Smooth muscle cell of the brain vasculature (primary cell): ENCODE results near the gene PCDHGA4.
"Not testable (repeated sequence)": the region's sequence is repeated elsewhere in the genome, so short reads cannot be mapped to it uniquely, and the experiment has no call there.

Experiments used
- DNase-seq: peaks from one replicate; pipeline ENCODE4 v3.0.0-alpha.2; 2012; ENCODE audit warnings: low read depth, low spot score

Gene PCDHGA4

DNA sequence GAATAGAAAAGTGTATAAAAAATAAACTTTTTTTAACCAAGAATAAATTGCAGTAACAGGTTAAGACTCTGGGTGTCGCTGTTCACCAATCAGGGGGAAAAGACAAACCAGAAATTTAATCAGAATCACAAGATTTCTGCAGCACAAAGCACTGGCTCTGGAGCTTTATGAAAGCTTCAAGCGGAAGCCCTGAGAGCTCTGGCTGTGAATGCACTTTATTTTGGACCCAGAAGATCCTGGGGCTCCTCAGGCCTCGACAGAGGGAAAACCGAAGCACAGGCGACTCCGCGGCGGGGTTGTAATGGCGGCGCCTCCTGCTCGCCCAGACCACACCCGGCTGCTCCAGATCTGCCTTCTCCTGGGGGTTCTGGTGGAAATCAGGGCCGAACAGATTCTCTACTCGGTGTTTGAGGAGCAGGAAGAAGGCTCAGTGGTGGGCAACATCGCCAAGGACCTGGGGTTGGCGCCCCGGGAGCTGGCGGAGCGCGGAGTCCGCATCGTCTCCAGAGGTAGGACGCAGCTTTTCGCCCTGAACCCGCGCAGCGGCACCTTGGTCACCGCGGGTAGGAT is at the start of gene PCDHGA4:
TSS of gene PCDHGA4 (plus strand) at position 122 of the 570 bp plus-strand sequence. CDS start at position 209, 87 bp downstream.
- no peak for DNase-seq

DNA sequence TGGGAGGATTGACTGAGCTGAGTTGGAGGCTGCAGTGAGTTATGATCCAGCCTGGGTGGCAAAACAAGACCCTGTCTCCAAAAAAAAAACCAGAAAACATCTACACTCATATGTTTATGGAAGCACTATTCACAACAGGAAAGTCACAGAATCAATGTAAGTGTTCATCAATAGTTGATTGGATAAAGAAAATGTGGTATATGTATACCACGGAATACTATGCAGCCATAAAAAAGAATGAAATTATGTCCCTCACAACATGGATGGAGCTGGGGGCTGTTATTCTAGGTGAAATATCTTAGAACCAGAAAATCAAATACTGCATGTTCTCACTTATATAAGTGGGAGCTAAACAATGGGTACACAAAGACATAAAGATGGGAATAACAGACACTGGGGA is 48.2 kb upstream of the PCDHGA4 start:
- DNase-seq: no peak

DNA sequence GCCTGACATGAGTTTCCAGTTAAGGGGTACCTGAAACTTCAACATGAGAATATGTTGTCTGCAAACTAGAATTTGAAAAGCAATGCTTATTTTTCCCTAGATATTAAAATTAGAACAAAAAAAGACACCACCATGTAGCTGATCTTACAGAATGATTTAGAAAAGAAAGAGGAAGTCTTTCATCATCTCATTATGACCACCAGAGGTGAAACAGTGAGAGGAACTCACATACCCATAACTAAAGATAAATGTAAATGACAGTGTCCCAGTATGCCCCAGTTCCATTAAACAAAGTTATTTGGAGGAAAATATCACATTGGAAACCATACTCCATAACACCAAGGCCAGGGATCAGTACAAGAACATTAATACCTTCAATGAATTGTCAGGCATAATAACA is 41.1 kb upstream of the PCDHGA4 start:
- no peak for DNase-seq

DNA sequence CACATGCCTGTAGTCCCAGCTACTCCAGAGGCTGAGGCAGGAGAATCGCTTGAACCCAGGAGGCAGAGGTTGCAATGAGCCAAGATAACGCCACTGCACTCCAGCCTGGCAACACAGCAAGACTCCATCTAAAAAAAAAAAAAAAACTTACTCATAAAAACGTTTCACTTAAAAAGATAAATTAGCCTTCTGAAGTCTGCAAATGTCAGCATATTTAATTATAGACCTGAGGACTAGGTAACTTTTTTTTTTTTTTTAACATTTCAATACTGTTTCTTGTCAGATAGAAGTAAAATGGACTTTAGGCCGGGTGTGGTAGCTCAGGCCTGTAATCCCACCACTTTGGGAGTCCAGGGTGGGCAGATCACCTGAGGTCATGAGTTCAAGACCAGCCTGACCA is 37.9 kb upstream of the PCDHGA4 start:
- not testable (repeated sequence) for DNase-seq

DNA sequence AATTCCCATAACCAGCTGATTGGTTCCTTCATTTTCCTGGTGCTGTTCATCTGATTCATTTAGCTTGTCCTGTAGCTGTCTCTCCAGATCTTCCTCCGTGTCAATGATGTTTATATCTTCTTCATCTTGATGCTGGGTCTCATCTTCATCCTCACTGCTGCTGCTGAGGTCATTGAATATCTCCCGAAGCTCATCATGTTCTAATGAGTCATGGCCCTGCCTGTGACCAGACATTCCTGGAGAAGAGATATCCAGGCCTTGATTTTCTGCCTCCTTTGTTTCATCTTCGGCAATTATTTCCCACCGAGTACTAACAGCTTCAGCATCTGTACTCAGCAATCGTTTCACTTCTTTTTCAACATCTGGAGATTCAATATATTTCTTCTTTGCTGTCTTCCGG is 35.6 kb upstream of the PCDHGA4 start:
- no peak for DNase-seq

DNA sequence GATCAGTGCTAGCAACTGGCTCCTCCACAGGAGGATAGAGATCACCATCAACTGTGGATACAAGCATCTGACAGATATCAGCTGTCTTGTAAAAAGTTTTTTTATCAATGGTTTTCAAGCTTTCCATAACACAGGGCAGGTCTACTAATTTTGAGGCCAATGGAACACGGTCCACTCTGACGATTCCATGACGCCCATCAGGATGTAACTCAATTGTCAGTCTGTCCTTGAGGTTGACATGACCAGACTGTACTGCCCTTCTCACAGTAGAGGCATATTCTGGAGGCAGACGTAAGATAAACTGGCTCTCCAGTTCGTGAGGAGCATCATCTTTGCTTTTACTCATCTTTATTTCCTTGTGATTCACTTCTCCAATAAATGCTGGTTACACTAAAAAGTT is 35.1 kb upstream of the PCDHGA4 start:
- DNase-seq: no peak

DNA sequence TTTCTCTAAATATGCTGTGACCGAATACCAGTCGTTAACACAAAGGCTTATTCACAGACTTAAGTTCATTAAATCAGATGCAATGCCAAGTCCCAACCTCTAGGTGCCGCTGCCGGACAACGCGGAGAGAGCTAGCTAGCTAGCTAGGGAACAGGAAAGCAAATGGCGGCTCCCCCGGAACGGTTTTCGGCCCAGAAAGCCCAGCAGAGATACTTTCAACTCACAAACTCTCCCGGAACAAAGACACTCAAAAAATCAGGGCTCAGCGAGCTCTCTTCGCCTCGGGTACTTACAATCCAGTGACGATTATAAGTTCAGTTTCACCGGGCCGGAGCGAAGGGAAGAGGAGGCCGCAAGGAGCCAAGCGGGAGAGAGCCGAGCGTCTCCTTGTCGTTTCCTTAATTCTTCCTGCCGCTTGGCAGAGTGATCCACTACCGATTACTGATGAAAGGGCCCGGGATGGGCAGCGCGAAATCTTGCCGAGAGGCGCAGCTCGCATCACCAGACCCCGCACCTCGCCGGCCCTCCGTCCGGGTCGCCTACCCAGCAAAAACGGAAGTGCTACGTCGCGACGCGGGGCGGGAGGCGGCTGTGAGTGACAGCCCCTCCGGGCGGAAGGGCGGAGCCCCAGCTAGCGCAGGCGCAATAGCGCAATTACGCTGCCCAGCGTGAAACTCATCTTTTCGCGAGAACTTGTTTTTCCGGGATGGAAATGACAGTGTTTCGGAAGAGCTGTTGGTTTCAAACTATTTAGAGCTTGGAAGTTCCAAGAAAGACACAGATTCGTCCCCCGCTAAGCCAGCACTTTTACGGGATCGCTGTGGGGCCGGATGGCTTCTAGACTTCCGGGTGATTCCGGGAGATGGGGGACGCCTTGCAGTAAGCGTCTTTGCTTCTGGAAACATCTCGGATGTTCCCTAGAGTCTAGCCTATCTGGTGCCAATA is 34.3 kb upstream of the PCDHGA4 start, which contains the start of gene TAF7:
TSS of gene TAF7 (minus strand) at position 560 of the 945 bp plus-strand sequence. CDS start 740 bp downstream, outside the sequence.
- DNase-seq: peak; percentile 91

DNA sequence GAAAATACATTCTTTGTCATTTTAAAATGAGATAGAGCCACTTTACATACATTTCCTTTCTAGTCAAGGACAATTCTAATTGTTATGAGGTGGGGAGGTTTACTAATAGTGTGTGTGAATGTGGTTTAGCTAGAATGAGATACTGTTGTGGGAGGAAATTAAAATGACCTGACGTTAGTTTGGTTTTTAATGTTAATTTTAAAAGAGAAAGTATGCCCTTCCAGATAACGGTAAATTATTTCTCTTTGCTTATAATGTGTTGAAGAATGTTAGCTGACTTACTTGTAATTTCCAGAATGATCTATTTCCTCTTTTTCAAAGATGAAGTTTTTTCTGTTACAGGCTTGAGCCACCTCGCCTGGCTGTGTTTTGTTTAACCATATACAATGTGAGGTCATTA is 32.6 kb upstream of the PCDHGA4 start:
- no peak for DNase-seq

DNA sequence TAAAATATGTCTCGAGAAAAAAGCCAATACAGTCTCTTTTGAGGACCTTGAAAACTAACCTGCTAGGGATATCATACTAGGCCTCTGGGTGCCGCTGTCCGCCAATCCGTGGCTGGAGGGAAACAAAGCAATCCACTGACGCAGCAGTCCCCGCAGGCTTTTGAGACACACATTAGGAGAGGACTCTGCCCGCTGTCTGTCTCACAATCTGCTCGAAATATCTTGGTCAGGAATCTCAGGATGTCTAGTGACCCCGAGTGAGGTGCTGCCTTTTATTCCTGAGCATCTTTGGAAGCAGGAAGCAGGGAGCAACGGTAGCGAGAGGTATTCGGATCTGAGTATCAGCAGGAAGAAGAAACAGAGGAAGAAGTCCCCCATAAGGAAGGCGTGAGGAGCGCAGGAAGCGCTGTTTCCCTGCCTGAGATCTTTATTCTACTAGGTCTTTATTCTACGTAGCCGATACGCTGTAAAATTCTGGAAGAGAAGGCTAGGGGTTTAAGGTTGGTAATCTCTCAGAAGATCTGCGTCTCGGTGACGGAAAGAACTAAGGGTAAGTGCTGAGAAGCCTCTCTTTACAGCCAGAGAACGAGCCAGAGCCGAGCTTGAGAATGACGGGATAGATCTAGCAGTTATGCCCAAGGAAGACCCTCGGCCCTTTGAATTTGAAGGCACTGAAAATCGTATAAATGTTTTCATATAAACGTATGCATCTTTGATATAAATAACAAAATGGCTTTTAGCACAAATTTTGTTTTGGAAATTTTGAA is 28.6 kb upstream of the PCDHGA4 start:
- no peak for DNase-seq

DNA sequence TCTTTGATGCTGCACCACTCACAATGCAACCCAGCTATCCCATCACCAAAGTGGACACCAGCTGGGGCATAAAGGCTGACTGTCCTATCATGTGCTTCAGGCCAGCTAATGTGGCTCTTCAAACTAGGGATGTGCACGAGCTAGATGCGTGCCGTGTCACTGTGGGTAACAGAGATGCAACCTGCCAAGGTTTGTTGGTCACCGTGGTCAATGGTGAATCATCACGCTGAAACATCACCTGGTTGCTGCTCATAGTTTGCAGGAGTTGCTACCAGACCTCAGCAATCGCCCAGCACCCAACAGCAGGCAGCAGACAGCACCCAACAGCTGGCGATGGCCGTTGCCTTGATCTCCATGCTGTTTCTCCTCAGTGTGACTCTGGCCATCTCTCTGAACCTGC is 26.6 kb upstream of the PCDHGA4 start:
- DNase-seq: no peak

DNA sequence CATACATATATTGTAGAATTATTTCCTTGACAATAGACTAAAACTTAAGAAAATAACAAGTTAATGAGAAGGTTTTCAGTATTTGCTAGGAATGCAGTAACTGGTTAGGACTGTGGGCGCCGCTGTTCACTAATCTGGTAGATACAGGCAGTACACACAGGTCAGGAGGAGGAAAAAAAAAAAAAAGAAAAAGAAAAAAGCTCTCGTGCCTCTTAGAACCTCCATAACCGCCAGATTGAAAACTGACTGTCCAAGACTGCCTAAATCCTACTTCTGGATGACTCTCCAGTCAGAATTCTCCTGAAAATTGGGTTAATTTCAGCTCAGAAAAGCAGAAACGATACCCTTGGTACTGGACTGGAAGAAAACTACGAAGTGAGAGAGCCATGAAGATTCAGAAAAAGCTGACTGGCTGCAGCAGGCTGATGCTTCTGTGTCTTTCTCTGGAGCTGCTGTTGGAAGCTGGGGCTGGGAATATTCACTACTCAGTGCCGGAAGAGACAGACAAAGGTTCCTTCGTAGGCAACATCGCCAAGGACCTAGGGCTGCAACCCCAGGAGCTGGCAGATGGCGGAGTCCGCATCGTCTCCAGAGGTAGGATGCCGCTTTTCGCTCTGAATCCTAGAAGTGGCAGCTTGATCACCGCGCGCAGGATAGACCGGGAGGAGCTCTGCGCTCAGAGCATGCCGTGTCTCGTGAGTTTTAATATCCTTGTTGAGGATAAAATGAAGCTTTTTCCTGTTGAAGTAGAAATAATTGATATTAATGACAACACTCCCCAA is 24.3 kb upstream of the PCDHGA4 start, which contains the start of gene PCDHGA1:
TSS of gene PCDHGA1 (plus strand) at position 216 of the 782 bp plus-strand sequence.
- DNase-seq: no peak

DNA sequence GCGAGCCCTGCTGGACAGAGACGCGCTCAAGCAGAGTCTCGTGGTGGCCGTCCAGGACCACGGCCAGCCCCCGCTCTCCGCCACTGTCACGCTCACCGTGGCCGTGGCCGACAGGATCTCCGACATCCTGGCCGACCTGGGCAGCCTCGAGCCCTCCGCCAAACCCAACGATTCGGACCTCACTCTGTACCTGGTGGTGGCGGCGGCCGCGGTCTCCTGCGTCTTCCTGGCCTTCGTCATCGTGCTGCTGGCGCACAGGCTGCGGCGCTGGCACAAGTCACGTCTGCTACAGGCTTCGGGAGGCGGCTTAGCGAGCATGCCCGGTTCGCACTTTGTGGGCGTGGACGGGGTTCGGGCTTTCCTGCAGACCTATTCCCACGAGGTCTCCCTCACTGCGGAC is 22.2 kb upstream of the PCDHGA4 start:
- DNase-seq: not testable (repeated sequence)

DNA sequence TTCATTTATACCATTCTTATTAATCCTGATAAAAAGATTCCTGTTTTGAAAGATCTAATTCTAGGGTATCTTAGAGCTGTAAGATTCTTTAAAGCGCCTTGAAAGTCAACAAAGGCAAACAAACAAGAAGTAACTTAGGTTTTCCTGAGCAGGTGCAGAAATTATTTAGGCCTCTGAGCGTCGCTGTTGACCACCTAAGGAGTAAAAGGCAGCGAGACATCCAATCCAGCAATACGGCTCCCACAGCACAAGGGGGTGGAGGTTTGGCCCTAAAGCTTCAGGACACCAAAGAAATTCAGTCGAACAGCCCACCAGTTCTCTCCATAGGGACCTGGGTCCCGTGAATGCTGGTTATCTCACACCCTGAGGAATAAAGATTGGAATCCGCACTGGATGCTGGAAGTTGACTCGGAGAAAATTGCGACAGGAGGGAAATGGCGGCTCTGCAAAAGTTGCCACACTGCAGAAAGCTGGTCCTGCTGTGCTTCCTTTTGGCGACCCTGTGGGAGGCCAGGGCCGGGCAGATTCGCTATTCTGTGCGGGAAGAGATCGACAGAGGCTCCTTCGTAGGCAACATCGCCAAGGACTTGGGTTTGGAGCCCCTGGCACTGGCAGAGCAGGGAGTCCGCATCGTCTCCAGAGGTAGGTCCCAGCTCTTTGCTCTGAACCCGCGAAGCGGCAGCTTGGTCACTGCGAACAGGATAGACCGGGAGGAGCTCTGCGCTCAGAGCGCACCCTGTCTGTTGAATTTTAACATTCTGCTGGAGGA is 16.1 kb upstream of the PCDHGA4 start, which contains the start of gene PCDHGA2:
TSS of gene PCDHGA2 (plus strand) at position 223 of the 769 bp plus-strand sequence.
- no peak for DNase-seq

DNA sequence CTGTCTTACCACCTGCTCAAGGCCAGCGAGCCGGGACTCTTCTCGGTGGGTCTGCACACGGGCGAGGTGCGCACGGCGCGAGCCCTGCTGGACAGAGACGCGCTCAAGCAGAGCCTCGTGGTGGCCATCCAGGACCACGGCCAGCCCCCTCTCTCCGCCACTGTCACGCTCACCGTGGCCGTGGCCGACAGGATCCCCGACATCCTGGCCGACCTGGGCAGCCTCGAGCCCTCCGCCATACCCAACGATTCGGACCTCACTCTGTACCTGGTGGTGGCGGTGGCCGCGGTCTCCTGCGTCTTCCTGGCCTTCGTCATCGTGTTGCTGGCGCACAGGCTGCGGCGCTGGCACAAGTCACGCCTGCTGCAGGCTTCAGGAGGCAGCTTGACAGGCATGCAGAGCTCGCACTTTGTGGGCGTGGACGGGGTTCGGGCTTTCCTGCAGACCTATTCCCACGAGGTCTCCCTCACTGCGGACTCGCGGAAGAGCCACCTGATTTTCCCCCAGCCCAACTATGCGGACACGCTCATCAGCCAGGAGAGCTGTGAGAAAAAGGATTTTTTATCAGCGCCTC is 14.0 kb upstream of the PCDHGA4 start:
- DNase-seq: not testable (repeated sequence)

DNA sequence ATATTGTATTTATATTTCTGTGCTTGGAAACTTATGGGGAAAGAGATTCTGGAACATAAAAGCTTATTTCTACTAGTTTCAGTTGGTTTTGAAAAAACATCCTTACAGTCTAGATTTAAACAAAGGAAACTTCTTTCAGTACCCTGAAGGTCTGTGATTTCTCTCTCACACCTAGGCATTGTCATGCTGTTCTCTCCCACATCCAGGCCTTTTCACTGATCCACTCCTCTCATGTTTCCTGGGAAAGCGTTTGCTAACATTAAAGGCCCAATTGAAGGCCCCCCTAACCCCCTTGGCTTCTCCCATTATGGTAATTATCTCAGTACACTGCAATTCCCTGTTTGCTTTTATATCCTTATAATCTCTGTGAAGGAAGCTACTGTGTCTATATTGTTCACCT is 12.0 kb upstream of the PCDHGA4 start:
- DNase-seq: no peak

DNA sequence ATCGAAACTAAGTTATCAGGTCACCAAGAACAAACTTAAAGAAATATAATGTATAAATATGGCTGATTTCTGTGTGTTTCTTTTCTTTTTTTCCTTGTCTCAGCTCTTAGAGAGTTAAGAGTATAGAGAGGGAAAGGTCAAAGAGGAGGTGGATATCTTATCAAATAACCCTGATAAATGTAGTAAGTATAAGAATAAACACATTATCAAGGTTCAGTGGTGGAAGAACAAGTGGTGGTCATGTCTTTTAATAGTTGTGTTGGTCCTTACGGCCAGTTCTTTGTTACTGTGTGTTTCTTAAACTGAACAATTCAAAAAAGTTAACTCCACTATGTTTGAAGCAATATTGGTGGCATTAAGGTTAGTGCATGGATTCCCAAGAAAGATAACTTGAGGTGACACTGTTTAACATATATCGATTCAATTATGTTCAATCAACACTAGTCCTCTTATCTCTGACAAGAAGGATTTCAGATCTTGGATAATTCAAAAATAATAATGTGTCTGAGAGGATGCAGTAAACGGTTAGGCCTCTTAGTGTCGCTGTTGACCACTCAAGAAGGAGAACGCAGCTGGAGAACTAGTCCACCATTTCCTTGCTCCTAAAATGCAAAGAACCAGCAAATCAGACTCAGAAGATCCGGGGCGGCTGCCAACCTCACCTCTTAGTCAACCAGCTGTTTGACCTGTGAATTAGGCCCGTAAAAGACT is 11.4 kb upstream of the PCDHGA4 start, which contains the start of gene PCDHGA3:
TSS of gene PCDHGA3 (plus strand) at position 588 of the 711 bp plus-strand sequence. CDS start 205 bp downstream, outside the sequence.
- DNase-seq: no peak

DNA sequence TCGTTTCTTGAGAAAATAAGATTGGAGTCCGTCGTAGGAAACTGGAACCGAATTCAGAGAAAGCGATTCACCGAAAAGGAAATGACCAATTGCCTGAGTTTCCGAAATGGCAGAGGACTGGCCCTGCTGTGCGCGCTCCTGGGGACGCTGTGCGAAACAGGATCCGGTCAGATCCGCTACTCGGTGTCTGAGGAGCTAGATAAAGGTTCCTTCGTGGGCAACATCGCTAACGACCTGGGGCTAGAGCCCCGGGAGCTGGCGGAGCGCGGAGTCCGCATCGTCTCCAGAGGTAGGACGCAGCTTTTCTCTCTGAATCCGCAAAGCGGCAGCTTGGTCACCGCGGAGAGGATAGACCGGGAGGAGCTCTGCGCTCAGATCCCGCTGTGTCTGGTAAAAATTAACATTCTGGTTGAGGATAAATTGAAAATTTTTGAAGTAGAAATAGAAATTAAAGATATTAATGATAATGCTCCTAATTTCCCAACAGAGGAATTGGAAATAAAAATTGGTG is 10.8 kb upstream of the PCDHGA4 start:
- DNase-seq: no peak

DNA sequence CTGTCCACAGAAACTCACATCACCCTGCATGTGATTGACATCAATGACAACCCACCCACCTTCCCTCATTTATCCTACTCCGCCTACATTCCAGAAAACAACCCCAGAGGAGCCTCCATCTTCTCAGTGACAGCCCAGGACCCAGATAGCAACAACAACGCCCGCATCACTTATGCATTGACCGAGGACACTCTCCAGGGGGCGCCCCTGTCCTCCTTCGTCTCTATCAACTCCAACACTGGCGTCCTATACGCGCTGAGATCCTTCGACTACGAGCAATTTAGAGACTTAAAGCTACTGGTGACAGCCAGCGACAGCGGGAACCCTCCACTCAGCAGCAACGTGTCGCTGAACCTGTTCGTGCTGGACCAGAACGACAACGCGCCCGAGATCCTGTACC is 9.5 kb upstream of the PCDHGA4 start:
- no peak for DNase-seq

DNA sequence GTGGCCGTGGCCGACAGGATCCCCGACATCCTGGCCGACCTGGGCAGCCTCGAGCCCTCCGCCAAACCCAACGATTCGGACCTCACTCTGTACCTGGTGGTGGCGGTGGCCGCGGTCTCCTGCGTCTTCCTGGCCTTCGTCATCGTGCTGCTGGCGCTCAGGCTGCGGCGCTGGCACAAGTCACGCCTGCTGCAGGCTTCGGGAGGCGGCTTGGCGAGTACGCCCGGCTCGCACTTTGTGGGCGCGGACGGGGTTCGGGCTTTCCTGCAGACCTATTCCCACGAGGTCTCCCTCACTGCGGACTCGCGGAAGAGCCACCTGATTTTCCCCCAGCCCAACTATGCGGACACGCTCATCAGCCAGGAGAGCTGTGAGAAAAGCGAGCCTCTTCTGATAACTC is 8.8 kb upstream of the PCDHGA4 start:
- not testable (repeated sequence) for DNase-seq
